Inferior parietal cortex (tissue), 1 donor: ENCODE data around the gene ELP2.
"Not testable (repeated sequence)": the region's sequence is repeated elsewhere in the genome, so short reads cannot be mapped to it uniquely, and the experiment has no call there.

Source experiments
- DNase-seq: peaks from one replicate; pipeline ENCODE4 v3.0.0-alpha.2; 2016; ENCODE audit errors: extremely low spot score

Gene ELP2

GRCh38 chr18:36157441-36157840 lies 27.7 kb downstream of the ELP2 start:
- DNase-seq, result no peak

GRCh38 chr18:36158266-36158867 lies 28.7 kb downstream of the ELP2 start:
- DNase-seq, result peak; percentile 6

- no peak for DNase-seq
Measured at GRCh38 chr18:36160959-36161371, 31.3 kb downstream of the ELP2 start.

GRCh38 chr18:36162981-36163380 lies 33.3 kb downstream of the ELP2 start:
- no peak for DNase-seq

- no peak for DNase-seq
Measured at GRCh38 chr18:36167692-36168218, 38.1 kb downstream of the ELP2 start.

- not testable (repeated sequence) for DNase-seq
Measured at GRCh38 chr18:36168296-36168695, 38.6 kb downstream of the ELP2 start.

GRCh38 chr18:36169938-36170337 lies 40.2 kb downstream of the ELP2 start:
- DNase-seq, result no peak

GRCh38 chr18:36175481-36175880 lies 45.8 kb downstream of the ELP2 start:
- no peak for DNase-seq

- DNase-seq, result no peak
Measured at GRCh38 chr18:36176177-36176584, 46.5 kb downstream of the ELP2 start.

- DNase-seq, result no peak
Measured at GRCh38 chr18:36176711-36177110, 47.0 kb downstream of the ELP2 start.

GRCh38 chr18:36177913-36178312 lies 48.2 kb downstream of the ELP2 start:
- no peak for DNase-seq

- DNase-seq, result peak; percentile 49
Measured at GRCh38 chr18:36179562-36180355, 50.1 kb downstream of the ELP2 start.

GRCh38 chr18:36181441-36181840 lies 51.7 kb downstream of the ELP2 start:
- DNase-seq, result no peak

GRCh38 chr18:36181898-36182506 lies 52.3 kb downstream of the ELP2 start:
- DNase-seq, result no peak

- DNase-seq, result no peak
Measured at GRCh38 chr18:36183033-36183432, 53.3 kb downstream of the ELP2 start.

GRCh38 chr18:36183987-36184386 lies 54.3 kb downstream of the ELP2 start:
- DNase-seq, result no peak

GRCh38 chr18:36185157-36185556 lies 55.5 kb downstream of the ELP2 start:
- DNase-seq, result no peak

GRCh38 chr18:36185901-36186460 lies 56.3 kb downstream of the ELP2 start:
- DNase-seq, result no peak

GRCh38 chr18:36186461-36187192 lies 56.9 kb downstream of the ELP2 start:
- no peak for DNase-seq

- DNase-seq, result no peak
Measured at GRCh38 chr18:36187193-36187825, 57.6 kb downstream of the ELP2 start, which contains the start of gene MOCOS. Gene MOCOS, plus strand, starts transcription at chr18:36187497. Its CDS starts 43 bp downstream, at chr18:36187540.
